ES-I3 (cell line): ENCODE measurements around the gene BEST2.
A peak's percentile ranks its signal among the peaks of the same experiment; 100 is the strongest.

Experiments used
- H3K36me3 ChIP-seq: 2 replicates; pipeline ENCODE4 v1.6.1; 2013; ENCODE audit warnings: mild to moderate bottlenecking, low read length, control low read depth, moderate library complexity; ENCODE audit not compliant: insufficient read depth
- H3K4me1 ChIP-seq: 2 replicates; pipeline ENCODE4 v1.6.1; 2013; ENCODE audit warnings: mild to moderate bottlenecking, control low read depth, low read length; ENCODE audit not compliant: insufficient read depth
- H3K9ac ChIP-seq: 2 replicates; pipeline ENCODE4 v1.6.1; 2013; ENCODE audit warnings: low read depth, mild to moderate bottlenecking, low read length, moderate library complexity
- H3K9me3 ChIP-seq: 2 replicates; pipeline ENCODE4 v1.6.1; 2013; ENCODE audit warnings: mild to moderate bottlenecking, low read length, moderate library complexity; ENCODE audit not compliant: control insufficient read depth, insufficient read depth

Gene BEST2

DNA sequence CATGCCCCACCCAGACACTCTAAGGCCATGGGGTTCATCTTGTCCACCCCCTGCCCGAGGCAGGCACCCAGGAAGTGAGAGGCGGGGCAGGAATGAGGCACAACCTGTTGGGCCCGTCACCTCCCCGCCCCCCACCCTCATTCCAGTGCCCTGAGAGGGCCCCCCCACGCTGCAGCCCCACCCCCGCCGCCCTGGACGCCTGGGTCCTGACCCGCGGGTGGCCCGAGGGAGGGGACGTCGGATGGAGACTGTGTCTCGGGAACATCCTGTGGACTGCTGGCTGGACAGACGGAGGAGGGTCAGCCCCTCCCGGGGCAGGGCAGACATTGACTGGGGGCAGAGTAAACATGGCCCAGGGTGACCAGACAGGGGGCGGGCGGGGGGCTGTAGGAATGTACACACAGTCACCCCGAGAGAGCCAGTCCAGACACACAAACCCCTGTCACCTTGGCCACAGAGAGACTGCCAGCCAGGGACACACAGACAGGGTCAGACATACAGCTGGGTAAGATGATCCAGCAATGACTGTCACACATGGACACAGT is 32.3 kb downstream of the BEST2 start:
- Histone ChIP-seq H3K36me3 (no peaks in the 10 kb centered on the region), H3K9ac (no peak overlapping the region), H3K4me1 (peaks cover 18% of the 10 kb centered on the region), H3K9me3 (no peaks in the 10 kb centered on the region)

DNA sequence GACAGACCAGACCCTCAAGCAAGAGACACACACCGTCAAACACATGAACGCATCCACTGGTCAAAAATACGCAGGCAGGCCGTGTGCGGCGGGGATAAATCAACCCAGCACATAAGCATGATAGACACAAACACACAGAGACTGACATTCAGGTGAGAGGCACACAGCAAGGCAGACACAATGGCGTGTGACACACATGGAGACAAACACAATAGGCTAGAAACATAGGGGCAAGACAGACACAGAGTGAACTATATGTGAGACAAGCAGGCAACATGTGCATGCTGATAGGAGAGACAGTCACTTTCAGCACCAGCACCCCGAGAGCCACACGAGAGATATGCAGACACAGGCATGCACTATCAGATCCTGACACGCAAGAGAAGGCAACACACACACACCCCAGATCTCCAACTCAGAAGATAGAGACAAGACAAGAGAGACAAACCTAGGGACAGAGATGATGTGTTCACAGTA is 32.8 kb downstream of the BEST2 start:
- Histone ChIP-seq H3K36me3 (no peaks in the 10 kb centered on the region), H3K9ac (no peak overlapping the region), H3K9me3 (no peaks in the 10 kb centered on the region), H3K4me1 (peaks cover 19% of the 10 kb centered on the region)

DNA sequence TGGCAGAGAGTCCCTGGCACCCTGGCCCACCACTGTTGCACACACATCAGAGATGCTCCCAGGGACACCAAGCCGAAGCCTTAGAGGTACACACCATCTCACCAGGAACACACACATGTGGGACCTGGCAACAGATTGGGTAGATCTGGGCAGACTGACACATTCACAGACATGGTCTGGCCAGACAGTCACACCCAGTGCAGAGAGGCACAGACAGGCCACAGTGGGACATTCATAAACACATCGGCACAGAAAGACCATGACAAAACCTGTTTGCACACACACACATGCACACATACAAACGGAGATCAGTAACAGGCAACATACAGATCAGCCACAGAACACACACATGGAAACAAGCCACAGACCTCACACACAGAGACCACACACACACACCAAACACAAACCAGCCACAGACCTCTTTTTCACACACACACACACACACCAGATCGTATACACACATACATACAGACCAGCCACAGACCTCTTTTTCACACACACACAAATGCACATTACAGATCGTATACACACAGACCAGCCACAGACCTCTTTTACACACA is 33.4 kb downstream of the BEST2 start:
- H3K9ac ChIP-seq = no peak overlapping the region

DNA sequence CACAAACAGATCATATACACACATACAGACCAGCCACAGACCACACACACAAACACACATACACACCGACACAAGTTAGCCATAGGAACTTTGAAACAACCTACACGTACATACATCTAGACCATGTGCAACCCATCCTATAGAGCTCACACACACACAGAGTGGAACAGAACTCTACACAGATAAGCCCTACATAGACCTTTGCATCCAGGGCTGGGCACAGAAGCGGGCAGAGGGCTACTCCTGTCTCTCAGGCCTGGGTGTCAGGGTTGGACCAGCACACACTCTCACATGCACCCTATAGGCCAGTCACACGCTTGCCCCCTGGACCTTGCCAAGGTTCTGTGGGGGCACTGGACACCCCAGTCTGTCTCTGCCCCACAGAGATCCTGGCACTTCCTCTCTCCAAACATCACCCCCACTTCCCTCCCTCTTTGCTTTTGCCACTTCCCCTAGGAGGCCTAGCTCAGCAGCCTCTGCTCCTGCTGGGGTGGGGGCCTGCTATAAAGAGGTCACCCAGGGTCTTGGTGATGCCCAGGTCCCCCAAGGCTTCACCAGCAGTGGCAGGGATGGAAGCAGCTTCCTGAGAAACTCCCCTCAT is 33.9 kb downstream of the BEST2 start:
- Histone ChIP-seq H3K4me1 (peaks cover 19% of the 10 kb centered on the region), H3K9me3 (no peaks in the 10 kb centered on the region), H3K36me3 (no peaks in the 10 kb centered on the region), H3K9ac (no peak overlapping the region)

More for the DNA sequence above, 33.4 kb downstream of the BEST2 start:
- no peaks in the 10 kb centered on the region for H3K36me3 ChIP-seq
- peaks cover 19% of the 10 kb centered on the region for H3K4me1 ChIP-seq
- no peaks in the 10 kb centered on the region for H3K9me3 ChIP-seq

DNA sequence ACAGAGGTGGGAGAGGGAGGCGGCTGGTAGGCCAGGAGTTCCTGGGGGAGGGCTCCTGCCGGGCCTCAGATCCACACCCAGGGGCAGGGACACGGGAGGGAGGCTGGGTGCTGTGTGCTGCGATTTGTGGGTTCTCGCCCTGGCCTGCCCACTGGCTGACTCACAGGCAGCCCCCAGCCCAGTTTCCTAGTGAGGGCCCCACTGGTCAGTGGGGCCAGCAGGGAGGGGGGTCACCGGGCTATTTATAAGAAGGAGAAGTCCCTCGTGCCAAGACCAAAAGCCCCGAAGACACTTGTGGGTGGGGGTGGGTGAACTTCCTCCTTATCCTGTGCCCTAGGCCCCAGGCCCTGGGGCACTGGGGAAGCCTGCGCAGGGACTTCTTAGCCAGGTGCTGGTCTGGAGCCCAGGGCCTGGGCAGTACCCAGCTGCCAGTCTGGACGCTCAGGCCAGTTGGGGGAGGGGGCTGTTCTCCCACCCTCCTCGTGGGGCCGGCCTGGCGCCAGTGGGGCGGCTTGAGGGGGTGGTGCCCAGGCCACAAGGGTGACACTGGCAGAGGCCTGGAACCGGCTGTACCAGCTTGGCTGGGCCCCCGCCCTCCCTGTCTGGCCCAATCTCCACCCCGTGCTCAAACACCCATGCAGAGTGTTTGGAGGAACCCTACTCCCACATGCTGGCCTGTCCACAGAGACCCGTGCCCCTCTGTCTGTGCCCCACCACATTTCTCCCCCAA is 34.7 kb downstream of the BEST2 start:
- H3K36me3 ChIP-seq = no peaks in the 10 kb centered on the region
- peaks cover 19% of the 10 kb centered on the region for H3K4me1 ChIP-seq
- H3K9me3 ChIP-seq = no peaks in the 10 kb centered on the region
- no peak overlapping the region for H3K9ac ChIP-seq

DNA sequence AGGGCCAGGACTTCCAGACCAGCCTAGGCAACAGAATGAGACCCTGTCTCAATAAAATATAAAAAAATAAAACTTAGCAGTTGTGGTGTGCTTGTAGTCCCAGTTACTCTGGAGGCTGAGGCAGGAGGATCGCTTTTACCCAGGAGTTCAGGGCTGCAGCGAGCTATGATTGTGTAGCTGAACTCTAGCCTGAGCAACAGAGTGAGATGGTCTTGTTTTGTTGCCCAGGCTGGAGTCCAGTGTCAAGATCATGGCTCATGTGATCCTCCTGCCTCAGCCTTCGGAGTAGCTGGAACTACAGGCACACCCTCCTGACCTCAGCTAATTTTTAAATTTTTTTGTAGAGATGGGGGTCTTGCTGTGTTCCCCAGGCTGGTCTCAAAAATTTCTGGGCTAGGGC is 35.4 kb downstream of the BEST2 start:
- Histone ChIP-seq H3K9ac (no peak overlapping the region), H3K36me3 (no peaks in the 10 kb centered on the region), H3K9me3 (no peaks in the 10 kb centered on the region), H3K4me1 (peaks cover 19% of the 10 kb centered on the region)

DNA sequence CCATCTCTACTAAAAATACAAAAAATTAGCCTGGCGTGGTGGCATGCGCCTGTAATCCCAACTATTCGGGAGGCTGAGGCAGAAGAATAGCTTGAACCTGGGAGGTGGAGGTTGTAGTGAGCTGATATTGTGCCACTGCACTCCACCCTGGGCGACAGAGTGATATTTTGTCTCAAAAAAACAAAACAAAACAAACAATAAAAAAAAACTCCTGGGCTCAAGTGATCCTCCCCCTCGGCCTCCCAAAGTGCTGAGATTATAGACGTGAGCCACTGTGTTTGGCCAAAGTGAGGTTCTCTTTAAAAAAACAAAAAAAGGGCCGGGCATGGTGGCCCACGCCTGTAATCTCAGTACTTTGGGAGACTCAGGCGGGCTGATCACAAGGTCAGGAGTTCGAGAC is 35.9 kb downstream of the BEST2 start:
- Histone ChIP-seq H3K4me1 (peaks cover 19% of the 10 kb centered on the region), H3K36me3 (no peaks in the 10 kb centered on the region), H3K9ac (no peak overlapping the region), H3K9me3 (no peaks in the 10 kb centered on the region)

DNA sequence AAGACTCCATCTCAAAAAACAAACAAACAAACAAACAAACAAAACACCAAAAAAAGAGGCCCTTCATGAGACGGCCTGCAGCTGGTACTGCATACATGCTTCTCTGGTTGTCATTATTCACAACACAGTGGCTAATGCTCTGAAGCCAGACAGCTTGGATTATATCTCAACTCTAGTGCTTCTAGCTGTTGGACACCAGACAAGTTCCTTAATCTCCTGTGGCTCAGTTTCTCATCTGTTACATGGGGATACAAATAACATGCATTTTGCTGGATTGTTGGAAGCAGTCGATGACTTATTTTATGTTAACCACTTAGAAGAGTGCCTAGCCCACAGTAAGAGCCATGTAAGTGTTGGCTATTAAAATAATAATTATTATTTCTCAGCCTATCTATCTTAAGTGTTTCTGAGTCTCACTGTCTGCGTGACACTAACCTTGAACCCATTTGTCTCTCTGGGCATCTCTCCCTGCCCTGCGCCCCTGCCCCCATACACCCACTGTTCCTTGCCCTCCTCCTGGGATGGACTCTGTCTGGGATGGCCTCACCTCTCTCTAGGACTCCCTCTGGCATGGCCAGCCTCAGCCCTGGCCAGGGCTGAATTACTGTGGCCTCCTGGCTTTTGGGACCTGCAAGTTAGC is 36.6 kb downstream of the BEST2 start:
- H3K4me1 ChIP-seq = peaks cover 19% of the 10 kb centered on the region
- H3K36me3 ChIP-seq = no peaks in the 10 kb centered on the region
- H3K9me3 ChIP-seq = no peaks in the 10 kb centered on the region
- H3K9ac ChIP-seq = 0 out of 2 replicates have a peak overlapping the region, but pooled peaks have one; percentile 12

DNA sequence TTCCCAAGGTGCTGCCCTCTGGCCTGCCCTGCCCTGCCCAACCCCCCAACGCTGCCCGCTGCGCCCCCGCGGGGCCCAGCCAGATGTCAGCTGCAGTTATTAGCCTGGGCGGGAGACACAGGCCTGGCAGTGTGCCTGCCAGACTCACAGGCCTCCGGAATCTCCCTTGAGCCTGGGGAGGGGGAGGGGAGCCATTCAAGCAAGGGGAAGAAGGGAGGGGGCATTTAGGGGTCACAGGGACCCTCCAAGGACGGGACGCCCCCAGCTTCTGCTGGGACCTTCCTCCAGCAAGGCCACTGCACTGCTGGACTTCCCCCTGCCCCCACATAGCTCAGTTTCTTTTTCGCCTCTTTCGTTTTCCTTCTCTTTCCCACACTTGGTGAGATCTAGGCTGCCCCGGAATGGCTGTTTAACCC is 37.1 kb downstream of the BEST2 start:
- Histone ChIP-seq H3K9me3 (no peaks in the 10 kb centered on the region), H3K36me3 (no peaks in the 10 kb centered on the region), H3K4me1 (peaks cover 16% of the 10 kb centered on the region), H3K9ac (peak overlapping the region; percentile 67; the same call in 1 of the 2 replicates)

DNA sequence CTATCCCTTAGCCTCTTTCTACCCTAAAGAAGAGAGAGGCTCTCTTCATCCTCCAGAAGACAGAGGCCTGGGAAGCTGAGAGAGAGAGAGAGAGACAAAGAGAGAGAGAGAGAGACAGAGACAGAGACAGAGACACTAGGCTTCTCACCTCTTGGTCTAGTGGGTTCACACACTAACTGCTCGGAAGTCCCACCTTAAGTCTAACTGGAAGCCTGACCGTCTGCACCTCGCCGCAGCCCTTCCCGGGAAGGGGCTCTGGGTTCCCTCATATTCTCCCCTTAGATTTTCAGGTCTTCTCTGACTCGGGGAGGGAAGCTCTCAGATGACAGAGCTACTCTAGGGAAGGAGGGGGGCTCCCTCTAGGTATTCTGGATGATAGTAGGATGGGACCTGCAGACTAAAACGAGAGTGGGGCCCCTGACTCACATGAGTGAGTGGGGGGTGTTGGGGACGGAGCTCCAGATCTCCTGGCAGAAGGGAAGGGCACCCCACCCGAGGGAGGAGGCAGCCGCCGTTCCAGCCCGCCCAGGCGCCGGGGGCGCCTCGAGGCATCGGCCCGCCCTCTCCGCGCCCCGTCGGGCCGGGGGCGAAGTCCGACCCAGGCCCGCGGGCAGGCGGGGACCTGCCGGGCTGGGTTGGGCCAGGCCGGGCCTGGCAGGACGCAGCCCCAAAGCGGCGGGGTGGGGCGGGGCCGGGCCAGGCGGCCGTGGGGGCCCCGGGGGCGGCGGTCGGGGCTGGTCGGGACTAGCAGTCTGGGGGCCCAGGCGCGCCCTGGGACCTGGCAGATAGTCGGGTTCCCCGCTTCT is 37.7 kb downstream of the BEST2 start:
- H3K4me1 ChIP-seq = peaks cover 16% of the 10 kb centered on the region

DNA sequence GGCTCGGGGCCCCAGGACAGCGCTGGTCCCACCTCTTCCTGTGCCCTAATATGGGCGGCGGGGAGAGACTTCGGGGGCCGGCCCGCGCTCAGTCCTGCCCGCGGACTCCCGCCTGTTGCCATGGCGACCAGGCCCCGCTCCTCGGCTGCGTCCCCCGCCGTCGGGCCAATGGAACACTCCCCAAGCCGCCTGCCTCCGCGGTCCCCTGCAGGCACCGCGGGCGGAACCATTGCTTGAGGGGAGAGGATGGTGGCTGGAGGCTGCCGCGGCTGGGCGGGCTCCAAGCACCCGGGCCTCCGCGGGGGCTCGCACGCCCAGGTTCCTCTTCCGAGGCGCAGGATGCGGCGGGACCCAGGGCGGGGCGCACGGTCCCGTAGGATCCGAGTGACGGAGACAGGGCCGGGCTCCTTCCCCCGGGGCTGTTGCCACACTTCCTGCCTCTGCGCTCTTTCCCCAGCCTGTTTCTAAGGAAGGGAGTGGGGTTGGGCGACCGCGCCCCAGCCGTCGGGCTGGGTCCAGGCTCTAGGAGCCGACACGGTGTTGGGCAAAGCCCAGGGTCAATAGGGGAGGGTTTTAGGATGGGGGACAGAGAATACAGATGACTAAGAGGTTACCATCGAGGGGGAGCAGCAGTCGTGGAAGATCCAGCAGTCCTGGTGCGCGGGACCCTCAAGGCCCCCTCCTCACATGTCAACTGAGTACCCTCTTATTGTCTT is 38.5 kb downstream of the BEST2 start:
- Histone ChIP-seq H3K36me3 (no peaks in the 10 kb centered on the region), H3K9me3 (no peaks in the 10 kb centered on the region), H3K4me1 (peaks cover 15% of the 10 kb centered on the region), H3K9ac (peak overlapping the region; percentile 67; the same call in 1 of the 2 replicates)

More for the DNA sequence above, 37.7 kb downstream of the BEST2 start:
- H3K9ac ChIP-seq = peak overlapping the region; percentile 67; the same call in 1 of the 2 replicates
- no peaks in the 10 kb centered on the region for H3K9me3 ChIP-seq
- H3K36me3 ChIP-seq = no peaks in the 10 kb centered on the region

DNA sequence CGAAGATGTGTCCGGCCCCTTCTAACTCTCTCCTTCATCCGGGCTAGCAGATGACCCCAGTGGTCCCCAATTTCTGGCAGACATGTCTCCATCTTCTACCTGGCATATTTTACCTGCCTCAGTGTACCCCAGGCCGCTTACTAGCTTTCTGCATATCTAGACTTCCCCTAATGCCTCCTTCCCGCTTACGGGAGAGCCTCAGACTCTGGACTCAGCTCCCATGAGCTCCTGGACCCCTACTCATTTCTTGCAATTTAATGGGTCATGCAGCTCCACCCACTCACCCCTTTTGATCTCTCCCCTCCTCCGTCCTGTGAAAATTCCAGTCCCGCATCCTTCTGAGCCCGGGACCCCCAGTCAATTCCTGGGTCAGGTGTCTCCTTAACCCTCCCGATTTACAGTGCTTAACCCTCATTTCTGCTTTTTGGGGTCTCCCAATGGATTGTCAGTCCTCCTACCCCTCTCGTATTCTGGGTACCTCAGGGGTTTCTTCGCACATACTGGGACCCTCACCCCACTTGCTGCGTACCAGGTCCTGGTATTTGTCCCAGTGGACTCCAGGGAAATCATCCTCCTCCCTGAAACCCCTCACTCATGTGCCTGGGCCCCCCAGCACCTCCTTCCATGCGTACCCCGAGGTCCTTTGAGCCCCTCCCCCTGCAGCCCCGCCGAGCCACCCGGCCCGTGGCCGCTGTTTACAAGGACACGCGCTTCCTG is 39.2 kb downstream of the BEST2 start:
- H3K9me3 ChIP-seq = no peaks in the 10 kb centered on the region
- H3K9ac ChIP-seq = peak overlapping the region; percentile 67; the same call in 1 of the 2 replicates
- H3K36me3 ChIP-seq = no peaks in the 10 kb centered on the region
- peaks cover 11% of the 10 kb centered on the region for H3K4me1 ChIP-seq
